ENCODE data around the gene ADCY6.

ADCY6 gene

GRCh38 chr12:48774516-48774915 is 14.4 kb downstream of the ADCY6 start:
- TF ChIP-seq, protein P1, sequence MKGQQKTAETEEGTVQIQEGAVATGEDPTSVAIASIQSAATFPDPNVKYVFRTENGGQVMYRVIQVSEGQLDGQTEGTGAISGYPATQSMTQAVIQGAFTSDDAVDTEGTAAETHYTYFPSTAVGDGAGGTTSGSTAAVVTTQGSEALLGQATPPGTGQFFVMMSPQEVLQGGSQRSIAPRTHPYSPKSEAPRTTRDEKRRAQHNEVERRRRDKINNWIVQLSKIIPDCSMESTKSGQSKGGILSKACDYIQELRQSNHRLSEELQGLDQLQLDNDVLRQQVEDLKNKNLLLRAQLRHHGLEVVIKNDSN (IDR thresholded peaks at IDR 0.05) = no peak
- TF ChIP-seq MAX (IDR thresholded peaks at IDR 0.05) = no peak
- TF ChIP-seq TEAD4 (IDR thresholded peaks at IDR 0.05) = no peak
- no peak for TF ChIP-seq TCF12 (IDR thresholded peaks at IDR 0.05; ENCODE audit: low read depth)
- TF ChIP-seq NFIC (IDR thresholded peaks at IDR 0.05) = no peak
- TF ChIP-seq EGR1 (IDR thresholded peaks at IDR 0.05) = no peak
- TF ChIP-seq REST (IDR thresholded peaks at IDR 0.05; ENCODE audit: low read depth) = no peak

DNA sequence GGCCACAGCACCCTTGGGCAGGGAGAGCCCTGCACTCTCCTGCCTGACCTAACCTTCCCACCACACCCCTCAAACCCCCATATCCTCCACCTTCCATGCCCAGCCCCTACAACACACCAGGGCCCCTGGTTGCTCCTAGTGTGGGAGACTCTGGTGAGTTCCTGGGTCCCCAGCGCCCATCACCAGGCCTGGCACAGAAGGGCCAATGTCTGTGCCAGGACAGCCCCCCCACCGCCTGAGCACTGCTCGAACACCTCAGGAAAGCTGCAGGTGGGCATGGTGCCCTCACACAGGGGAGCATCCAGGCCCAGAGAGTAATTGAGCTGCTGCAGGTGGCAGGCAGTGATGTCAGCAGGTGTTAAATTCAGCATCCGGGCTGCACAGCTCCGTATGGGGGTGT is 15.2 kb downstream of the ADCY6 start:
- TF ChIP-seq YY1 (IDR thresholded peaks at IDR 0.05; ENCODE audit: low read depth) (no peak), MAX (IDR thresholded peaks at IDR 0.05) (no peak), ZBTB7A (IDR thresholded peaks at IDR 0.05; ENCODE audit: low read depth) (no peak), EP300 (IDR thresholded peaks at IDR 0.05; ENCODE audit: borderline replicate concordance) (no peak), CEBPB (IDR thresholded peaks at IDR 0.05) (no peak), TCF12 (IDR thresholded peaks at IDR 0.05; ENCODE audit: low read depth) (no peak), EGR1 (IDR thresholded peaks at IDR 0.05) (no peak)

DNA sequence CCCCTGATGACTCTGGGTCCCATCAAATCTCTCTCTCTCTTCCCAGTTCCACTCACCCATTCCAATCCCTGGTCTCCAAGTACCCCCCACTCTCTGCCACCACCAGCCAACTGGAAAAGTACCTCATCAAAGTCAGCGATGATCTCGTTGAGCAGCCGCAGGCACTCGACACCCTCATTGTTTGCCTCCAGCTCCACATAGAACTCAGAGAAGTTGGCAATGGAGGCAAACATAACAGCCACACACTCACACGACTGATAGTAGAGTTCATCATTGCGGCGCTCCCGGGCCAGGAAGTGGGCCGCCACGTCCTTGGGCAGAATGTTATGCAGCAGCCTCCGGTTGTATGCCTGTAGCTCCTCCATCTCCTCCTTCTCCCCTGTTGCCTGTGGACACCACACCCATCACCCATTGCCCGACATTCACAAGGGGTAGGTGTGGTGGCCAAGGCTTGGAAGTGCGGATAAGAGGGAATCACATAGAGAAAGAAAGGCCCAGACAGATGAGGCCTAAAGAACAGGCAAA is 17.2 kb downstream of the ADCY6 start:
- TF ChIP-seq FOXM1 (IDR thresholded peaks at IDR 0.05; ENCODE audit: borderline replicate concordance, low read depth) (no peak), REST (IDR thresholded peaks at IDR 0.05; ENCODE audit: low read depth) (no peak), MAX (IDR thresholded peaks at IDR 0.05) (no peak), TEAD4 (IDR thresholded peaks at IDR 0.05) (no peak), NFIC (IDR thresholded peaks at IDR 0.05) (no peak), RAD21 (IDR thresholded peaks at IDR 0.05; ENCODE audit: low read depth) (no peak), YY1 (IDR thresholded peaks at IDR 0.05; ENCODE audit: low read depth) (no peak)
- TF ChIP-seq, protein P1 (IDR thresholded peaks at IDR 0.05) = no peak

- no peak for TF ChIP-seq CEBPB (IDR thresholded peaks at IDR 0.05)
- no peak for TF ChIP-seq NFIC (IDR thresholded peaks at IDR 0.05)
- TF ChIP-seq TCF12 (IDR thresholded peaks at IDR 0.05; ENCODE audit: low read depth) = no peak
- TF ChIP-seq EP300 (IDR thresholded peaks at IDR 0.05; ENCODE audit: borderline replicate concordance) = no peak
- no peak for TF ChIP-seq REST (IDR thresholded peaks at IDR 0.05; ENCODE audit: low read depth)
- no peak for TF ChIP-seq CREB1 (IDR thresholded peaks at IDR 0.05; ENCODE audit: low read depth)
- TF ChIP-seq ZBTB7A (IDR thresholded peaks at IDR 0.05; ENCODE audit: low read depth) = no peak
- TF ChIP-seq MAX (IDR thresholded peaks at IDR 0.05) = no peak
Observed at GRCh38 chr12:48770756-48771155, 18.1 kb downstream of the ADCY6 start.

- TF ChIP-seq CEBPB (IDR thresholded peaks at IDR 0.05) = no peak
- no peak for TF ChIP-seq REST (IDR thresholded peaks at IDR 0.05; ENCODE audit: low read depth)
- TF ChIP-seq NFIC (IDR thresholded peaks at IDR 0.05) = no peak
- TF ChIP-seq FOXM1 (IDR thresholded peaks at IDR 0.05; ENCODE audit: borderline replicate concordance, low read depth) = no peak
- no peak for TF ChIP-seq TCF12 (IDR thresholded peaks at IDR 0.05; ENCODE audit: low read depth)
- no peak for TF ChIP-seq RAD21 (IDR thresholded peaks at IDR 0.05; ENCODE audit: low read depth)
- no peak for TF ChIP-seq EP300 (IDR thresholded peaks at IDR 0.05; ENCODE audit: borderline replicate concordance)
- TF ChIP-seq EGR1 (IDR thresholded peaks at IDR 0.05) = no peak
- no peak for TF ChIP-seq TAF1 (IDR thresholded peaks at IDR 0.05; ENCODE audit: low read depth)
- no peak for TF ChIP-seq CREB1 (IDR thresholded peaks at IDR 0.05; ENCODE audit: low read depth)
- no peak for TF ChIP-seq ZBTB7A (IDR thresholded peaks at IDR 0.05; ENCODE audit: low read depth)
- TF ChIP-seq TEAD4 (IDR thresholded peaks at IDR 0.05) = no peak
- TF ChIP-seq MAX (IDR thresholded peaks at IDR 0.05) = no peak
- TF ChIP-seq YY1 (IDR thresholded peaks at IDR 0.05; ENCODE audit: low read depth) = no peak
- TF ChIP-seq, protein P1 (IDR thresholded peaks at IDR 0.05) = no peak
Observed at GRCh38 chr12:48768736-48769135, 20.2 kb downstream of the ADCY6 start.
